Measurements from ENCODE around the gene PLA2G2F.

Gene PLA2G2F

GRCh38 chr1:20174937-20175666 is 36.0 kb downstream of the PLA2G2F start:
- no peak for DNase-seq (ENCODE audit: low read depth)
- in situ Hi-C loops (cut with HindIII; ENCODE audit: low sequenced_read_pairs): no loop called here
- no peak overlapping the region for H3K4me3 ChIP-seq (ENCODE audit: low read depth, low read length)
- no peak for TF ChIP-seq CTCF (IDR thresholded peaks at IDR 0.05; ENCODE audit: low read depth, low read length, missing control alignments)

- H3K4me3 ChIP-seq (ENCODE audit: low read depth, low read length): no peak overlapping the region
- no peak for TF ChIP-seq CTCF (IDR thresholded peaks at IDR 0.05; ENCODE audit: low read depth, low read length, missing control alignments)
- in situ Hi-C loops (cut with HindIII; ENCODE audit: low sequenced_read_pairs): no loop called here
- DNase-seq (ENCODE audit: low read depth): no peak
Observed at GRCh38 chr1:20178634-20179370, 39.7 kb downstream of the PLA2G2F start.

GRCh38 chr1:20179371-20180128 is 40.4 kb downstream of the PLA2G2F start:
- DNase-seq (ENCODE audit: low read depth): no peak
- in situ Hi-C loops (cut with HindIII; ENCODE audit: low sequenced_read_pairs): no loop called here
- no peak overlapping the region for H3K4me3 ChIP-seq (ENCODE audit: low read depth, low read length)
- TF ChIP-seq CTCF (IDR thresholded peaks at IDR 0.05; ENCODE audit: low read depth, low read length, missing control alignments): no peak

GRCh38 chr1:20180129-20180843 is 41.2 kb downstream of the PLA2G2F start:
- H3K4me3 ChIP-seq (ENCODE audit: low read depth, low read length): no peak overlapping the region
- DNase-seq (ENCODE audit: low read depth): no peak
- in situ Hi-C loops (cut with HindIII; ENCODE audit: low sequenced_read_pairs): no loop called here
- TF ChIP-seq CTCF (IDR thresholded peaks at IDR 0.05; ENCODE audit: low read depth, low read length, missing control alignments): no peak

GRCh38 chr1:20180844-20181207 is 41.7 kb downstream of the PLA2G2F start:
- no peak for TF ChIP-seq CTCF (IDR thresholded peaks at IDR 0.05; ENCODE audit: low read depth, low read length, missing control alignments)
- in situ Hi-C loops (cut with HindIII; ENCODE audit: low sequenced_read_pairs): no loop called here

GRCh38 chr1:20182415-20182814 is 43.3 kb downstream of the PLA2G2F start:
- in situ Hi-C loops (cut with HindIII; ENCODE audit: low sequenced_read_pairs): no loop called here
- no peak for TF ChIP-seq CTCF (IDR thresholded peaks at IDR 0.05; ENCODE audit: low read depth, low read length, missing control alignments)
- no peak for DNase-seq (ENCODE audit: low read depth)
- no peak overlapping the region for H3K4me3 ChIP-seq (ENCODE audit: low read depth, low read length)

More at GRCh38 chr1:20180844-20181207, 41.7 kb downstream of the PLA2G2F start:
- H3K4me3 ChIP-seq (ENCODE audit: low read depth, low read length): no peak overlapping the region
- DNase-seq (ENCODE audit: low read depth): no peak
